ENCODE data around the gene VMP1.
A peak's percentile ranks its signal among the peaks of the same experiment; 100 is the strongest.

The VMP1 gene

DNA sequence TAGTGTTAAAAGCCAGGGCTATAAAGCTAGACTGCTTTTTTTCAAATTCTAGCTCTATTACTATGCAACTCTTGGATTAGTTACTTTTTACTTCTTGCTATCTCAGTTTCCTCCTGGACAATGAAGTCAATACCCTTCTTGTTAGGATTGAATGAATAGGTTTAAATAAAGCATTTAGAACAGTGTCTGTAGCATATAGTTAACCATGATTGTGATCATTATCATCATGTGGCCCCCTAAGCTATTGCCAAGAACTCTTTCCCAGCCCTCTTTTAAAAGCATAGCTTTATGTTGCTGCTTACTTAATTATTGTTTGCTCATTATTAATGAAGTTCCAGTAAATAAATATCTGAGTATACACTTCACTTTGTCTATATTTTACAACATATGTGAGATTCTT is 4.5 kb downstream of the VMP1 start:
- DNase-seq (ENCODE audit: low spot score): no peak

DNA sequence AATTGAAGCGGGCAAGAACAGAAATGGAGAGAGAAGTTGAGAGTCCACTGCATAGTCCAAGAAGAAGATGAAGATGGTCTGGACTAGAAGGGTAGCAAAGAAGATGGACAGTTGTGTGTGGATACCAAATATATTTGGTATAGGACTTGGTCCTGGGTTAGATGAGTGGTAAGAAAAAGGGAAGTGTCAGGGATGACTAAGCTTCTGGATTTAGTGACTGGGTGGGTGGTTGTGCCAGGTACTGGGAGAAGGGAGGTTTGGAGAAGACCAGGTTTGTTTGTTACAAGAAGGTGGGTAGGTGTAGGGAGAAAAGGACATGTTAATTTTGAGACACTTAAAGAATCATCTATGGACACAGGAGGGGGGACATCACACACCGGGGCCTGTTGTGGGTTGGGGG is 5.4 kb downstream of the VMP1 start:
- no peak for DNase-seq (ENCODE audit: low spot score)

DNA sequence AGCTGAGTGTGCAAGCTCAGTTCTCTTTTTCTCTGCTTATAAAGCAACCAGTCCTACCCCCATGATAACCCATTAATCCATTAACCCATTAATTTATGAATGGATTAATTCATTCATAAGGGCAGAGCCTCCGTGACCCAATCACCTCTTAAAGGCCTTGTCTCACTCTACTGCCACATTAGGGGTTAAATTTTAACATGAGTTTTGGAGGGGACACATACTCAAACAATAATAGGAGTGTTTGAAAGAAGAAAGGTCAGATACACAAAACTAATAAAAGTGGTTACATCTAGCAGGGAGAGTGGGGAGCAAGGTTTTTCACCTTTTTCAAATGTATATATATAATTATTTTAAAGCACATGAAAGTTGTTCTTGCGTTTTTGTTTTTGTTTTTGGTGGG is 6.8 kb downstream of the VMP1 start:
- DNase-seq (ENCODE audit: low spot score): no peak

DNA sequence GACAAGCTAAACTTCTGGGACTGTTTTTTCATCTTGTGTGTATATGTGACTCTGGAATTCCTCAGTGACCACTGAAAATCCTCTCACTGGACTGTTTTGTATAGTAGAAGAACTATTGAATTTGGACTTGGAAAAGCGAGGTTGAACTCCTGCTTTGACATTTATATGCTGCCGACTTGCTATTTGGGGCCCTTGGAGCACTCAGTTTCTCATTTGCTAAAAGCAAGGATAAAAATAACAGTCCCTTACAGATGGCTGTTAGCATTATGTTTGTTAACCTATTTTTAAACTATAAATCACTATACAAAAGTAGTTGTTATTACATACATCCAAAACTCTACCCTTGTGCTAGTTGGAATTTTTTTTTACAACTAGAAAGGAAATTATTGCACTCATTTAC is 9.0 kb downstream of the VMP1 start:
- no peak for DNase-seq (ENCODE audit: low spot score)

DNA sequence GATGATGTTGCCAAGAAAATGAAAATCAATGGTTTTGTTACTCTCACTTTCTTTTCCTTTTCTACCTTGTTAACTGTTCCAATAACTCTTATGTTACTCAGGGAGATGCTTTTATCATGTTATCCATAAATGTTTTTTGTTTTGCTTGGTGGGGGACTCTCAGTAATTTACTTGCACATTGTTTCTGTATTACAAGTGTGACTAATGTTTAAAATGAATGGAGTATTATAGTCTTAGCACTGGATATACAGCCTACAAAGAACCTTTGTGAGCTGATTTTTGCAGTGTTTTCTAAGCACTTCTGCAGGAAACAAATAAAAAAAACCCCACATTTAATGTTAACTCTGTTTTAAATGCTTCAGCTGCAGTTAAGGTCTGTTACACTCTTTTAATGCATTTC is 12.1 kb downstream of the VMP1 start:
- no peak for DNase-seq (ENCODE audit: low spot score)

DNA sequence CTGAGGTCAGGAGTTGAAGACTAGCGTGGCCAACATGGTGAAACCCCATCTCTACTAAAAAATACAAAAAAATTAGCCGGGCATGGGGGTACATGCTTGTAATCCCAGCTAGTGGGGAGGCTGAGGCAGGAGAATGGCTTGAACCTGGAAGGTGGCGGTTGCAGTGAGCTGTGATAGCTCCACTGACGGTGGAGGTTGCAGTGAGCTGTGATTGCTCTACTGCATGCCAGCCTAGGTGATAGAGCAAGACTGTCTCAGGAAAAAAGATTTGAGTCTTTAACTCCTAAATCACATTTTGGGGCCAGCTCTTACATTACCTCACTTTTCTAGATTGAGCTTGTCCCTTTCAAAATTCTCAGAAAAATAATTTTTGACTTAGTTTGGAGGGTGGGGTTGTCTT is 15.2 kb downstream of the VMP1 start:
- no peak for DNase-seq (ENCODE audit: low spot score)

DNA sequence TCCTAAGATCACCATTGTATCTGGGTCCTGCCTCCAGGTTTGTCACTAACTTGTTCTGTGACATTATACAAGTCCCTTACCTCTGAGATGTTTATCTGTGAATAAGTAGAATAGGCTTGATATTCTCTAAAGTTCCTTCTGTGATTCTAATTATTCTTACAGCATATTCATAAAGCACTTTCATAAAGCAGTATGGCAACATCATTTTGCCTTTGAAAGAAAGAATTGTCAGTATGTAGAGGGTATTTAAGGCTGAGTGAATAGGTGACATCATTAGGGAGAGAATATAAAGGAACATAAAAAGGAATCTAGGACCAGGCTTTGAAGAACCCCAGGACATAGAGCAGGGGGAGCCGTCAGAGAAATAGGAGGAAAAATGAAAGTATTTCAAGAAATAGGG is 15.6 kb downstream of the VMP1 start:
- no peak for DNase-seq (ENCODE audit: low spot score)

DNA sequence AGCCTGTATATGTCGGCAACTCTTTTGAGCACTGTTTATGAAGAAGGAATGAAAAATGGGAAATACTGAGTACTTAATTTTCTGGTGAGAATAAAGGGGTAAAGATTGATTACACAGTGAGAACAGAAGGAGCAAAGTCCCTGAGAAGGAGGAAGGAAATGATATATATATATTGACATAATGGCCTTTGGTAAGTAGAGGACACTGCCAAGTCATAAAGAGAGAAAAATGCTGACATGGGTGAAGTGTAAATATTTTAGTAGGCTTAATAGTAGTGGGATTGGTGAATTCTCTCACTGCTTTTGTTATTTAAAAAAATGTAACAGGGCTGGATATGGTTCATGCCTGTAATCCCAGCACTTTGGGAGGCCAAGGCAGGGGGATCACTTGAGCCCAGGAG is 16.2 kb downstream of the VMP1 start:
- no peak for DNase-seq (ENCODE audit: low spot score)

DNA sequence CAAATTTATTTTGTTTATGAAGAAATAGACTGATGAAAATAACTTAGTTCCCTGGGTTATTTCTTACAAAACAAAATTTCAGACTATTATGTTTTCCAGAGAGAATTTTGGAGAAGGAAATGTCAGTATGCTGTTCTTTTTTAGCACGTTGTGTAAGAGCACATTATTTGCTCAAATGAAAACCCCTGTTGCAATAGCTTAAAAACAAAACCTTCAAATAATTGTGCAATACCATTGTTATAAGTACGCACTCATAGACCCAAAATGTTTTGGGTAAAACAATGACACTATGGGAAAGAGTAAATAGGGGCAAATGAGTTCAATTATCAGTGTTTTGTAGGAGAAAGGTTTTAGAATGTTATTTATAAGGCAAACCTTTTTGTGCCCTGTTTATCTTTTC is 18.2 kb downstream of the VMP1 start:
- no peak for DNase-seq (ENCODE audit: low spot score)

DNA sequence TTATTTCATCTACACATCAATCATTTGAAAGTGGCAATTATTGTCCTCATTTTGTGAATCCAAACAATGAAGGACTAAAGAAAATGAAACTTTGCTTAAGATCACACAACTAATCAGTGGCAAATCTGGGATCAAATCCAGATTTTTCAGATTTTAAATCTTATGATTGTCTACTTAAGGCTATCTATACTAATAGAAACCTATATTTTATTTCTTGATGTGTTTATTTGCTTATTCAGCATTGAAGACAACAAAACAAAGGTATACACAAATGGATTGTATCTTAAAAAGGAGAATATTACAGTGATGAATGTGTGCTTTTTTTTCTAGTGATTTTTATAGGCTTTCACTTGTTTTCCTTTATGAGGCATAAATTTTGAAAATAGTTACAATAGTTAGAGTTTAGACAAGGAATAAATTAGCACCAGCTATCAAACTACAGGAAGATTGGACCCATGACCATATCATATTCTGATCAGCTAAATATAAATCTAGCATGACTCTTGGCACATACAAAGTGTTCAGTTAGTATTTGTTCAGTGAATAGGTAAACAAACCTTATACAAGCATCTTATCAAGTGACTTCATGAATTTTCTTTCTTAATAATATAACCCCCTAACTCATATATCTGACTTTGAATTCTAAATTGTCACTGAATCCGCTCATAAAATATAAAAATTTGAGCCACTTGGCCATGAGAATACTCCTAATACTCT is 20.5 kb downstream of the VMP1 start:
- DNase-seq (ENCODE audit: low spot score): no peak

DNA sequence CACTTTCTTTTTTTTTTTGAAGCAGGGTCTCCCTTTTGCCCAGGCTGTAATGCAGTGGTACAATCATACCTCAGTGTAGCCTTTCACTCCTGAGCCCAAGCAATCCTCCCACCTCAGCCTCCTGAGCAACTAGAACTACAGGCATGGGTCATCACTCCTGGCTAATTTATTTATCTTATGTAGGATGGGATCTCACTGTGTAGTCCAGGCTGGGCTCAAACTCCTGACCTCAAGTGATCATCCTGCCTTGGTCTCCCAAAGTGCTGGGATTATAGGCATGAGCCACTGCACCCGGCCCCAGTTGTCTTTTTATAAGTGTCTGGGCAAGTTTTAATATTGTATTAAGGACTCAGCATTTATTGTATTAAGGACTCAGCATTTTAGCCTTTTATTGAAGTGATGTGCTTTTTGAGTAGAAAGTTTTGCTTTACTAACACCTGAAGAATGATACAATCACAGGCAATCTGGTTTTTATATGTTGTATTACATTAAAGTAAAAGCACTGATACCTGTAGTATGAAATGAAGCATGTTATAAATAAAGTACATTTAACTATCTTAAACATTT is 22.9 kb downstream of the VMP1 start:
- no peak for DNase-seq (ENCODE audit: low spot score)

DNA sequence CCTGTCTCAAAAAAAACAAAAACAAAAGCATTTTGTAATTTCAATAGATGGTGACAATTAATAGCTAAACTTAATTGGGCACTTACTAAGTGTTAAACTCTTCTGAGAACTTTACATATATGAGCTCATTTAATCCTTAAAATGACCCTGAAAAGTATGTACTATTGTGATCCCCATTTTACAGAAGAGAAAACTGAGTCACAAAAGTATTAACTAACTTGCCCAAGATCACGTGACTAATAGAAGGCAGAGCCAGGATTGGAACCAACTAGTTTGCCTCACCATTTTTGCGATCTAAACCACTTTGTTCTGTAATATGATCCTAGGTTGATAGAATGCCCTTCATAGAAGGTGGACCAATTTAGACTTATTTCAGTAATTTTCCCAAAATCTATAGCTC is 26.2 kb downstream of the VMP1 start:
- no peak for DNase-seq (ENCODE audit: low spot score)

DNA sequence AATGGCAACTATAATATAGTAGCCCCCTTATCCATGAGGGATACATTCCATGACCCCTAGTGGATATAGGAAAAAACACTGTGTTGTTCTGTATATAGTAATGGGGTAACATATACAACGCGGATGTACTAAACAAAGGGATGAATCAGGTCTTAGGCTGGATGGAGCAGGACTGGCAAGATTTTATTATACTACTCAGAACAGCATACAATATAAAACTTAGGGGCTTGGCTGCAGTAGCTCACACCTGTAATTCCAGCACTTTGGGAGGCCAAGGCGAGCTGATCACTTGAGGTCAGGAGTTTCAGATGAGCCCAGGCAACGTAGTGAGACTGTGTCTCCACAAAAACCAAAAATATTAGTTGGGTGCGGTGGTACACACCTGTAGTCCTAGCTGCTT is 26.8 kb downstream of the VMP1 start:
- DNase-seq (ENCODE audit: low spot score): no peak

DNA sequence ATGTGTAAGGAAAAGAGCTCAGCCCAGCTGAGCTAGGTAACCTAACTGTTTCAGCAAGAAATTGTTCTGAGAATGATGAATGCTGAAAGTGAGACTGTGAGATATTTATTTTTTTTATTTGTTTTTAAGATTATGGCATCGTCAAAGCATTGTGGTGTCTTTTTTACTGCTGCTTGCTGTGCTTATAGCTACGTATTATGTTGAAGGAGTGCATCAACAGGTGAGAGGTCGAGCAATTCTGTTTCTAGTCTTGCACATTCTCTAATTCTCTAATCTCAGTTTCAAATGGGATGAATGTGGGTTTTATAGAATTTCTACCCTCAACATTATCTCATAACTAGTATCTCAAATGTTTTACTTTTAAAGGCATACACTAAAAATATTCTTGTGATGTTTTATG is 29.9 kb downstream of the VMP1 start:
- no peak for DNase-seq (ENCODE audit: low spot score)

DNA sequence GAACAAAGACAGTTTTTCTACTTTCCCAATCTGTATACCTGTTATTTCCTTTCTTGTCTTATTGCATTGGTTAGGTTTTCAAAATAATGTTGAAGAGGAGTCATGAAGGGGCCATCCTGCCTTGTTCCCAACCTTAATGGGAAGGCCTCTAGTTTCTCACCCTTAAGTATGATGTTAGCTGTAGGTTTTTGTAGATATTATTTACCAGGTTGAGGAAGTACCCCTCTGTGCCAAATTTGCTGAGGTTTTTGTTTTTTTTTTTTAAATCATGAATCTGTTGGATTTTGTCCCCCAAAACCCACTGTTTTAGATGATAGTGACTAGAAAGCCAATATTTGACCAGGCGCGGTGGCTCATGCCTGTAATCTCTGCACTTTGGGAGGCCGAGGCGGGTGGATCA is 36.4 kb downstream of the VMP1 start:
- no peak for DNase-seq (ENCODE audit: low spot score)

DNA sequence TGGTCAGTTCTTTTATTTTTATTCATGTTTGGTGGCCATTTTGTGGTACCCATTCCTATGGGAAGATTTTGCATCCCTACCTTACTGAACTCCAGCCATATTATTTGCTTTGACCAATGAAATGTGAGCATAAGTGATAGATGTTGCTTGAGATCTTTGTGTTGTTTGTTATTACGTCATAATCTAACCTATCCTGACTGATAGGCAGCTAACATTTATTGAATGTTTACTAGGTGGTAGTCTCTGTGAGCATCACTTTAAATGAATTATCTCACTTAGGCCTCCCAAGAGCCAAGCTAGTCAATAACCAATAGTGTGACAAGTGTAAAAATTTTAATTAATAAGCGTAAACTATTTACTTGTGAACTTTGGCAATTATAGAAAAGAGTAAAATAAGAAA is 37.6 kb downstream of the VMP1 start:
- DNase-seq (ENCODE audit: low spot score): no peak

DNA sequence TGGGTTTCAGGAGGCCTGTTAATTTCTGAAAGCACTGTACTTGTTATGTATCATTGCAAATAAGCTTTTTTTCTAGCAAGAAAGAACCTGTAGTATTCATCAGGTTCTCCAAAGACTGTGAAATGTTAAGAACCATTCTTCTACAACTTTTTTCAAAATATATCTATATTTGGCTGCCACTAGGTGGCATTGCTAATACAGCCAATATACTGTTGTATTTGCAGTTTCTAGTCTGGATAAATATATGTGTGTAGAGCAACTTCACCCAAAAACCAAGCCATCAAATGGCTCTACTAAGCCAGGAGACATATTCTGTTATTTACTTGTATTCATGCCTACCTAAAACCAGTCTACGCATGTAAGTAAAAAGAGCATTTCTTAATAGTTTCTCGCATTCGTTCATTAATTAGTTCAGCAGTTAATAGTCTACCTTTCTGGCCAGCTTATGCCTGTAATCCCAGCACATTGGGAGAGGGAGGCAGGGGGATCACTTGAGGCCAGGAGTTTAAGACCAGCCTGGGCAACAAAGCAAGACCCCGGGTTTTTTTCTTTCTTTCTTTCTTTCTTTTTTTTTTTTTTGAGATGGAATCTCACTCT is 39.5 kb downstream of the VMP1 start:
- peak; percentile 63 for DNase-seq (ENCODE audit: low spot score)

DNA sequence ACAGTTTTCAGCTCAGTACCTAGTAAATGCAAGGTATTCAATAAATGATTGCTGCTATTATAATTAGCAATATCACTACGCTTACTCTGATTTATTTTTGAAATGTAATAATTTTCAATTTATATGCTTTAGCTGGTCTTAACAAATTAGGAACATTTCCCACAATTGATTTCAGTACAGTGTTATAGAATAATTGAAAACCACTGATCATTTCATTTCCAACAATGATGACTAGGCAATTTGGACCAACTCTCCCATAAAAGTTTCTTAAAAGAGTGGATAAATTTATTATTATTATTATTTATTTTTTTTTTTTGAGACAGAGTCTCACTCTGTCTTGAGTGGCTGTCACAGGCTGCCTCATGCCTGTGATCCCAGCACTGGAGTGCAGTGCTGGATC is 41.1 kb downstream of the VMP1 start:
- no peak for DNase-seq (ENCODE audit: low spot score)

DNA sequence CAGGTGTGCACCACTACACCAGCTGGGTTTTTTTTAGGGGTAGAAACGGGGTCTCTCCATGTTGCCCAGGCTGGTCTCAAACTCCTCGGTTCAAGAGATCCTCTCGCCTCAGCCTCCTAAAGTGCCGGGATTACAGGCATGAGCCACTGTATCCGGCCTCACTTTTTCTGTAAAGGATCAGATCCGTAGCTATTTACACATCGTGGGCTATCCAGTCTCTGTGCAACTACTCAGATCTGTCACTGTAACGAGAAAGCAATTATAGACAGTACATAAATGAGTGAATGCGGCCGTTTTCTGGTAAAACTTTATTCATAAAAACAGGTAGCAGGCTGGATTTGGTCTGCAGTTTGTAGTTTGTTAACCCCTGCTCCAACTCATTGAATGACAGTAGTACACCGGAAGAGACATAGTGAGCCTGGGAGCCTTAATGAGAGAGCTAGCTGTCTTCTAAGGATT is 44.5 kb downstream of the VMP1 start:
- DNase-seq (ENCODE audit: low spot score): no peak

DNA sequence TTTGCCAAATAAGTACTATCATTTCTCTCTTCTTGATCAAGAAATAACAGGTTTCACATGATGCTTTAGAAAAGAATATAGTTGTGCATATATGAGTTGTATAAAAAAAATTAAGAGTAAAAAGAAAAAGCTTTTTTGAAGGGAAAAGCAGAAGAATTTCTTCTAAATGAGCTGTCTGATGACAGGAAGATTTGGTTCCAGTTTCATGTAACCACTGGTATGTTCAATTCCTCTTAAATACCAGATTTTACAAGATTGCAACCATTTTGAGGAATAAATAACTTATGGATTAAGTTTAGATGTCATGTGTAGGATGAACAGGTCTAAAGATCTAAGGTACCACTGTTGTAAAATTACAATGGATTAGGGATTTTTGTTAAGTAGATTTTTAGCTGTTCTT is 45.0 kb downstream of the VMP1 start:
- DNase-seq (ENCODE audit: low spot score): no peak

DNA sequence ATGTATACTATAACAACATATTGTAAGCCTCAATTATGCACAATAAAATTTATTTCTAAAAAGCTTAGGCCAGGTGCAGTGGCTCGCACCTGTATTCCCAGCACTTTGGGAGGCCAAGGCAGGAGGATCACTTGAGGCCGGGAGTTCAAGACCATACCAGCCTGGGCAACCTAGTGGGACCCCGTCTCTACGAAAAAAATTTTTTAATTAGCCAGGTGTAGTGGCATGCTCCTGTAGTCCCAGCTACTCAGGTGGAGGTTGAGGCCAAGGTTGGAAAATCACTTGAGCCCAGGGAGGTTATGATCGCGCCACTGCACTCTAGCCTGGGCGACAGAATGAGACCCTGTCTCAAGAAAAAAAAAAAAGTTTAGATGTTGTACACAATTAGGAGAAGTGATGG is 45.5 kb downstream of the VMP1 start:
- DNase-seq (ENCODE audit: low spot score): no peak

DNA sequence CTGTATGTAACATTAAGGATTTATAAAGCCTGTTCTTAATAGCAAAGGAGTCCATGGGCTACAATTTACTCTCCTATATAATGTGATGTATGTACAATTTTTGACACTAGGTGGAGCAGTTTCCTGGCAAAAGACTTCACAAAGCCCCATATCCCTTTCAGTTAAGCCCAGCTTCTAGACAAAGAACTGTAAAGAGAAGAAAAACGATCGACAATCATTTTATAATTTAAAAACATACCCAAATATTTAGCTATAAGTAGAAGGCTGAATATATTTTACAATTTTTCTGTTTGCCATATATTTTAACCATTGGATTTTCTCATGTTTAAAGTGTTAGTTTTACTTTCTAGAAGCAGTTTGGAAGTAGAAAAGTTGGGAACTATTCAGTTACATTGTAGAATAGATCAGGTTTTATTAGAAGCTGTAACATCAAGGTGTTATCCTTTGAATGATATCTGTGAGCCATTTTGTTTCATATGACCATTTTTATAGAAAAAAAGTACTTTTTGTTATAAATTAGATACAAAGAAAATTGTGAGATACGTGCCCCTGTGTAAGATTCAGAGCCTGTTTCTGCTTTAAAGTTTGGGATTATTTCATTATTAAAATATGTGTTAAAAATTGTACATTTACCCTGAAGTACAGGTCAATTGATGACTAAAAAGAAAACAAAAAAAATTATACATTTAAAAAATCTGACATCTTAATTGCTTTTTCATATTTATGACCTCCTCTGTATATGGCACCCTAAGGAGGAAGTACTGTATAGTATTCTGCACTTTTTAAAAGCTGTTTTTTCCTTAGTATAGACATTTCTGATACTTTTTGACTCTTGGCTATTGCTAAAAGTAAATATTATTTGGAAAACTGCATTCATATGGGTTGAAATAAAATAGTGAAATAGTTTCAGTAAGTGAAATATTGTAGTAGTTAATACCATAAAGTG is 46.3 kb downstream of the VMP1 start:
- peak; percentile 91 for DNase-seq (ENCODE audit: low spot score)

DNA sequence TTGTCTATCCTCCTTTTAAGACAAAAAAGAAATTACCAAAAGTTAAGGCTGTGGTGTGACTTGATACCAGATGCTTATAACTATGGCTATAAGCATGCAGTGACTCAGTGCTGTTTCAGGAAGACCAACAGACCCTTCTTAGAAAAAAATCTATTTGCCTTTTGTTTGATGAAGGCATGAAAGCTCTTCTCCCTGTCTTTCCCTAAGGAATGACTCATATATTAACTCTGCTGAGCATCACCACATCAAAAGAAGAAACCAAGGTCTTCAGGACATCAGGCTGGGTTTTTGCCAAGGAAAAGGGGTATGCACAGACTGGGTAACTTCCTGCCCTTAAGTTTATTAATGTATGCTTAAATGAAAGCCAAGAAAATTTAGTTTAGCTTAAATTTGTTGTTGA is 47.1 kb downstream of the VMP1 start:
- peak; percentile 99 for DNase-seq (ENCODE audit: low spot score)
